GM12878 (cell line): ENCODE data around the gene SNX17. TPM values are rescaled to one million over a fixed set of nuclear protein-coding genes. Genes with fewer than 3 reads are reported as not detected.

ENCODE experiments used
- ATAC-seq: fragments of 200-7000 bp; cut with Tn5 transposase; 3 replicates; pipeline ENCODE4 v1.9.1; 2020; ENCODE audit warnings: mild to moderate bottlenecking, moderate library complexity
- BruUV-seq: library from RNA; stranded (reverse); fragments of 400-500 nt; replicated peaks from 2 replicates; lab custom pipeline; 2021; lab: Mats Ljungman, UMichigan
- CTCF ChIA-PET: fragments of 300-600 bp; sonication (Branson Sonifier 250); formaldehyde crosslinking; extraction: SDS; loops from one replicate; lab custom pipeline; 2021; ENCODE audit warnings: inconsistent platforms; lab: Yijun Ruan, JAX
- POLR2A ChIA-PET: fragments of 350-600 bp; formaldehyde crosslinking; extraction: SDS; loops from one replicate; lab custom pipeline; 2021; ENCODE audit warnings: inconsistent platforms; lab: Charles Lee
- RAD21 ChIA-PET: fragments of 300-600 bp; sonication (Branson Sonifier 250); formaldehyde crosslinking; loops from one replicate; lab custom pipeline; 2023; ENCODE audit warnings: antibody characterized with exemption; ENCODE audit not compliant: unreplicated experiment; lab: Charles Lee
- SMC1A ChIA-PET: fragments of 300-600 bp; sonication (Branson Sonifier 250); formaldehyde crosslinking; loops from one replicate; lab custom pipeline; 2023; ENCODE audit not compliant: unreplicated experiment, uncharacterized antibody; lab: Charles Lee
- DNase-seq: peaks from one replicate; pipeline ENCODE4 v3.0.0-alpha.2; 2011; ENCODE audit warnings: low read depth, low spot score
- FAIRE-seq: peaks from 3 replicates; lab custom pipeline; 2011; peaks lifted over from hg19 to GRCh38; lab: Jason Lieb, UNC
- H2AFZ ChIP-seq: 2 replicates; pipeline ENCODE4 v1.6.0; 2011; ENCODE audit warnings: low read depth, low read length, control low read depth; ENCODE audit not compliant: control insufficient read depth
- H3K27ac ChIP-seq: 2 replicates; pipeline ENCODE4 v1.5.1; 2011; ENCODE audit warnings: control low read depth; ENCODE audit not compliant: control insufficient read depth, insufficient read depth
- H3K27me3 ChIP-seq, 2 experiments: replicated peaks in 1 of 2; 2 replicates each; pipeline versions ENCODE4 v1.6.0 to v1.6.1; 2011; ENCODE audit warnings: low read length in 1 of 2; ENCODE audit not compliant: control insufficient read depth in 2 of 2, insufficient read depth in 2 of 2
- H3K36me3 ChIP-seq, 2 experiments: 2 replicates each; pipeline ENCODE4 v1.5.1; 2011; ENCODE audit warnings: low read length in 1 of 2; ENCODE audit not compliant: control insufficient read depth in 2 of 2, insufficient read depth in 2 of 2
- H3K4me1 ChIP-seq: 2 replicates; pipeline ENCODE4 v1.6.1; 2011; ENCODE audit warnings: mild to moderate bottlenecking, low read length, moderate library complexity, mixed read lengths; ENCODE audit not compliant: control insufficient read depth, insufficient read depth
- H3K4me2 ChIP-seq: 2 replicates; pipeline ENCODE4 v1.6.0; 2011; ENCODE audit warnings: control low read depth; ENCODE audit not compliant: control insufficient read depth, insufficient read depth
- H3K4me3 ChIP-seq: fragments of 200-600 bp; sonication (generic); 2 replicates; pipeline ENCODE4 v1.5.1; 2016
- H3K79me2 ChIP-seq: 2 replicates; pipeline ENCODE4 v1.6.0; 2011; ENCODE audit warnings: low read length; ENCODE audit not compliant: control insufficient read depth, insufficient read depth
- H3K9ac ChIP-seq: 2 replicates; pipeline ENCODE4 v1.8.0; 2011; ENCODE audit warnings: low read length, control low read depth, mixed read lengths; ENCODE audit not compliant: control insufficient read depth, insufficient read depth
- H3K9me3 ChIP-seq: replicated peaks from 3 replicates; pipeline ENCODE4 v1.5.1; 2011; ENCODE audit warnings: mild to moderate bottlenecking, low read length; ENCODE audit not compliant: control insufficient read depth, insufficient read depth
- H4K20me1 ChIP-seq: 2 replicates; pipeline ENCODE4 v1.6.0; 2011; ENCODE audit not compliant: control insufficient read depth, insufficient read depth
- EP300 ChIP-seq, 2 experiments: fragments of 150-350 bp in 1 of 2; IDR thresholded peaks; 2 replicates each; pipeline ENCODE4 v1.6.1; 2011 to 2012; ENCODE audit warnings: low read depth in 2 of 2, low read length in 2 of 2, borderline replicate concordance in 1 of 2, improper control_type of control experiment in 1 of 2, inconsistent platforms in 1 of 2; ENCODE audit not compliant: control insufficient read depth in 1 of 2
- IKZF2 ChIP-seq, 2 experiments: fragments of 450-650 bp; IDR thresholded peaks; 2 replicates each; pipeline ENCODE4 v1.6.1; 2017; ENCODE audit warnings: mild to moderate bottlenecking in 2 of 2, moderate library complexity in 2 of 2
- IRF4 ChIP-seq: IDR thresholded peaks from 2 replicates; pipeline ENCODE4 v1.6.1; 2011; ENCODE audit warnings: low read depth, low read length
- MEF2A ChIP-seq: IDR thresholded peaks from 2 replicates; pipeline ENCODE4 v1.6.1; 2011; ENCODE audit warnings: low read depth, mild to moderate bottlenecking, low read length, moderate library complexity; ENCODE audit not compliant: insufficient read depth
- MXI1 ChIP-seq: fragments of 150-350 bp; IDR thresholded peaks from 2 replicates; pipeline ENCODE4 v1.6.1; 2011; ENCODE audit warnings: low read depth, mild to moderate bottlenecking, inconsistent platforms, low read length, improper control_type of control experiment
- NFYA ChIP-seq: IDR thresholded peaks from 2 replicates; pipeline ENCODE4 v1.6.1; 2011; ENCODE audit warnings: low read depth, mild to moderate bottlenecking, low read length, improper control_type of control experiment, borderline replicate concordance
- PML ChIP-seq: IDR thresholded peaks from 2 replicates; pipeline ENCODE4 v1.6.1; 2012; ENCODE audit warnings: low read length, inconsistent platforms
- POLR2A ChIP-seq: IDR thresholded peaks from 2 replicates; pipeline ENCODE4 v1.6.1; 2011; ENCODE audit warnings: low read depth, mild to moderate bottlenecking, low read length
- POLR2AphosphoS2 ChIP-seq: IDR thresholded peaks from 2 replicates; pipeline ENCODE4 v1.6.1; 2011; ENCODE audit warnings: low read depth, mild to moderate bottlenecking, low read length, improper control_type of control experiment, moderate library complexity
- POLR2AphosphoS5 ChIP-seq: IDR thresholded peaks from 2 replicates; pipeline ENCODE4 v1.6.1; 2011; ENCODE audit warnings: mild to moderate bottlenecking, low read length, inconsistent platforms
- RAD21 ChIP-seq: IDR thresholded peaks from 2 replicates; pipeline ENCODE4 v1.6.1; 2011; ENCODE audit warnings: mild to moderate bottlenecking, low read depth, low read length, moderate library complexity; ENCODE audit not compliant: insufficient read depth
- RFX5 ChIP-seq: IDR thresholded peaks from 2 replicates; pipeline ENCODE4 v1.6.1; 2011; ENCODE audit warnings: low read depth, low read length, improper control_type of control experiment
- SMAD5 ChIP-seq: IDR thresholded peaks from 2 replicates; pipeline ENCODE4 v1.6.1; 2016; ENCODE audit warnings: antibody characterized with exemption, low read depth
- ZNF274 ChIP-seq: IDR thresholded peaks from one replicate; pipeline ENCODE4 v1.8.0; 2011; ENCODE audit not compliant: insufficient read length, insufficient read depth
- ZSCAN29 ChIP-seq: fragments of 450-650 bp; IDR thresholded peaks from 2 replicates; pipeline ENCODE4 v1.6.1; 2017; ENCODE audit warnings: mild to moderate bottlenecking, moderate library complexity
- WGBS: methylation state at CpG from one replicate; pipeline ENCODE4 v1.1.6; 2016; ENCODE audit warnings: low lambda C conversion rate; ENCODE audit not compliant: insufficient replicate concordance, insufficient coverage; ENCODE audit errors: missing lambda C conversion rate; 5-methylcytosine and 5-hydroxymethylcytosine counted together
- in situ Hi-C: fragments of 300-500 bp; cut with MboI; formaldehyde crosslinking; loops from 9 replicates; pipeline ENCODE4 v1.14.3; 2018; ENCODE audit warnings: mixed read lengths
- intact Hi-C: fragments of 100-400 bp; cut with micrococcal nuclease; formaldehyde crosslinking; loops from one replicate; pipeline ENCODE4 v1.14.2; 2022; ENCODE audit not compliant: unreplicated experiment
- polyA plus RNA-seq, 11 experiments: library from polyadenylated mRNA; depleted of rRNA in 4 of 11; unstranded in 6 of 11; stranded (reverse) in 5 of 11; fragments of >200 nt; fragmentation: Nextera tagmentation in 4 of 11; fragmentation: Illumina TruSeq in 1 of 11; extraction: Ambion mirVana in 4 of 11; extraction: Trizol in 1 of 11; gene quantifications; 1 replicate in 1 of 11; 2 replicates in 10 of 11; pipeline versions ENCODE4 v1.2.1 to v1.2.3, GENCODE V29; 2011 to 2016; ENCODE audit warnings: inconsistent platforms in 2 of 11, missing spikeins in 2 of 11, low read depth in 1 of 11
- total RNA-seq, 4 experiments: library from RNA; depleted of rRNA in 3 of 4; stranded (reverse); fragments of >200 nt in 3 of 4; fragmentation: Illumina TruSeq in 1 of 4; extraction: Trizol in 1 of 4; gene quantifications; 2 replicates each; pipeline versions ENCODE4 v1.2.1 to v1.2.3, GENCODE V29; 2013 to 2021
- TF ChIP-seq, protein P1 (sequence below), 3 experiments: IDR thresholded peaks in 2 of 3; conservative IDR thresholded peaks in 1 of 3; 2 replicates each; pipeline ENCODE4 v1.5.1; 2011; ENCODE audit warnings: low read depth in 3 of 3, low read length in 3 of 3, mild to moderate bottlenecking in 3 of 3, control low read depth in 2 of 3, moderate library complexity in 2 of 3, inconsistent platforms in 1 of 3, mixed read lengths in 1 of 3; ENCODE audit not compliant: control insufficient read depth in 2 of 3, insufficient read depth in 1 of 3; ENCODE audit errors: extremely low read depth in 1 of 3
- TF ChIP-seq, protein P2 (sequence below): IDR thresholded peaks from 2 replicates; pipeline ENCODE4 v1.6.1; 2011; ENCODE audit warnings: borderline replicate concordance, low read depth, mild to moderate bottlenecking, moderate library complexity, low read length; ENCODE audit not compliant: insufficient read depth, poor library complexity, severe bottlenecking
- TF ChIP-seq, protein P3 (sequence below): IDR thresholded peaks from 2 replicates; pipeline ENCODE4 v1.6.1; 2012; ENCODE audit warnings: low read depth, low read length, improper control_type of control experiment

Gene SNX17
- total and polyA plus RNA-seq, 10 of the 15 experiments (the other 5 are each of a cell fraction or from before 2014, with no cell fraction given) = 6.5 to 116 (median 84.4) TPM

DNA sequence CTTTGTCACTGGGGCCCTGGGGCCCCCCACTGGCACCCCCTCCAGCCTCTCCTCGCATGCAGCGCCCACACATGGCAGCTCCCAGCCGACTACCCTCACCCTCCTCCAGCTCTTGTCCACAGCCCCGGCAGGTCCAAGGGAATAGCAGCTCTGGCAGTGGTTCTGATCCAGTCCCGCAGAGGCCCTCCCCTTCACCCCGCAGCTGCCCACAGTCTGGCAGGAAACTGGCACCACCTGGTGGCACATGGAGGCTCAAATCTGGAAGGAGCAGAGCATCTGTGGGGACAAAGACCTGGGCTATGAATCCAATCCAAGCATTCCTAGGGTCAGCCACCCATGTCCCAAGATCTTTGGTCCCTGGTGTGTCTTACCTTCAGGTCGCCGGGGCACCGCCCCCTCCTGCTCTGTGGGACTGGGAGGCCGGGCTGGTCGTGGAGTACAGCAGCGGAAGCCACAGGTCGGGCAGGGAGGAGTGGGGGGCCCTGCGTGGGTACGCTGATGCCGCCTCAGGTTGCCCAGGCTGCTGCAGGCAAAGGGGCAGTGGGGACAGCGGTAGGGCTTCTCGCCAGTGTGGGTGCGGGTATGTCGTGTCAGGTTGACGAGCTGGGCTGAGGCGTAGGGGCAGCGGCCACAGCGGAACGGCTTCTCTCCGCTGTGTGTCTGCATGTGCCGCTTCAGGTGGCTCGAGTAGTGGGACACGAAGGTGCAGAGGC is 7.8 kb downstream of the SNX17 start:
- TF ChIP-seq IRF4 (no peak), RAD21 (peak; percentile 19; the same call in 1 of the 2 replicates), PML (no peak), ZSCAN29 (no peak), RFX5 (no peak), IKZF2 (IDR thresholded peaks at IDR 0.05) (no peak), SMAD5 (no peak), MXI1 (no peak), MEF2A (no peak), ZNF274 (no peak), NFYA (no peak), EP300 (IDR thresholded peaks at IDR 0.05; ENCODE audit: borderline replicate concordance in 1 of 2, control insufficient read depth in 1 of 2, low read depth in 2 of 2, low read length in 2 of 2) (no peak), POLR2A (peak; percentile 84), POLR2AphosphoS2 (0 out of 2 replicates have a peak, but pooled peaks have one; percentile 42), POLR2AphosphoS5 (peak; percentile 9; the same call in 1 of the 2 replicates)
- TF ChIP-seq, protein P1, sequence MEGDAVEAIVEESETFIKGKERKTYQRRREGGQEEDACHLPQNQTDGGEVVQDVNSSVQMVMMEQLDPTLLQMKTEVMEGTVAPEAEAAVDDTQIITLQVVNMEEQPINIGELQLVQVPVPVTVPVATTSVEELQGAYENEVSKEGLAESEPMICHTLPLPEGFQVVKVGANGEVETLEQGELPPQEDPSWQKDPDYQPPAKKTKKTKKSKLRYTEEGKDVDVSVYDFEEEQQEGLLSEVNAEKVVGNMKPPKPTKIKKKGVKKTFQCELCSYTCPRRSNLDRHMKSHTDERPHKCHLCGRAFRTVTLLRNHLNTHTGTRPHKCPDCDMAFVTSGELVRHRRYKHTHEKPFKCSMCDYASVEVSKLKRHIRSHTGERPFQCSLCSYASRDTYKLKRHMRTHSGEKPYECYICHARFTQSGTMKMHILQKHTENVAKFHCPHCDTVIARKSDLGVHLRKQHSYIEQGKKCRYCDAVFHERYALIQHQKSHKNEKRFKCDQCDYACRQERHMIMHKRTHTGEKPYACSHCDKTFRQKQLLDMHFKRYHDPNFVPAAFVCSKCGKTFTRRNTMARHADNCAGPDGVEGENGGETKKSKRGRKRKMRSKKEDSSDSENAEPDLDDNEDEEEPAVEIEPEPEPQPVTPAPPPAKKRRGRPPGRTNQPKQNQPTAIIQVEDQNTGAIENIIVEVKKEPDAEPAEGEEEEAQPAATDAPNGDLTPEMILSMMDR (IDR thresholded peaks at IDR 0.05 in 2 of 3, conservative IDR thresholded peaks at IDR 0.05 in 1 of 3; ENCODE audit: control insufficient read depth in 2 of 3, extremely low read depth in 1 of 3, insufficient read depth in 1 of 3, low read depth in 3 of 3, low read length in 3 of 3) = peak in 2 of 3 experiments; percentile 6 to 24; a peak in 1 of 6 replicates
- TF ChIP-seq, protein P2, sequence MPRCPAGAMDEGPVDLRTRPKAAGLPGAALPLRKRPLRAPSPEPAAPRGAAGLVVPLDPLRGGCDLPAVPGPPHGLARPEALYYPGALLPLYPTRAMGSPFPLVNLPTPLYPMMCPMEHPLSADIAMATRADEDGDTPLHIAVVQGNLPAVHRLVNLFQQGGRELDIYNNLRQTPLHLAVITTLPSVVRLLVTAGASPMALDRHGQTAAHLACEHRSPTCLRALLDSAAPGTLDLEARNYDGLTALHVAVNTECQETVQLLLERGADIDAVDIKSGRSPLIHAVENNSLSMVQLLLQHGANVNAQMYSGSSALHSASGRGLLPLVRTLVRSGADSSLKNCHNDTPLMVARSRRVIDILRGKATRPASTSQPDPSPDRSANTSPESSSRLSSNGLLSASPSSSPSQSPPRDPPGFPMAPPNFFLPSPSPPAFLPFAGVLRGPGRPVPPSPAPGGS = peak; percentile 39
- TF ChIP-seq, protein P3, sequence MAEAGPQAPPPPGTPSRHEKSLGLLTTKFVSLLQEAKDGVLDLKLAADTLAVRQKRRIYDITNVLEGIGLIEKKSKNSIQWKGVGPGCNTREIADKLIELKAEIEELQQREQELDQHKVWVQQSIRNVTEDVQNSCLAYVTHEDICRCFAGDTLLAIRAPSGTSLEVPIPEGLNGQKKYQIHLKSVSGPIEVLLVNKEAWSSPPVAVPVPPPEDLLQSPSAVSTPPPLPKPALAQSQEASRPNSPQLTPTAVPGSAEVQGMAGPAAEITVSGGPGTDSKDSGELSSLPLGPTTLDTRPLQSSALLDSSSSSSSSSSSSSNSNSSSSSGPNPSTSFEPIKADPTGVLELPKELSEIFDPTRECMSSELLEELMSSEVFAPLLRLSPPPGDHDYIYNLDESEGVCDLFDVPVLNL = no peak
- FAIRE-seq = no peak
- SMC1A ChIA-PET = interaction anchor here (1.3 kb wide), 1 partner anchor 9 kb away, joined by 3 read pairs; the partner anchor contains the start of gene EIF2B4
- H3K9ac ChIP-seq = no peak overlapping the region
- H3K79me2 ChIP-seq = peaks cover 15% of the 10 kb centered on the region
- no peak overlapping the region for H2AFZ ChIP-seq
- no peak for ATAC-seq
- H3K4me1 ChIP-seq = peaks cover 9% of the 10 kb centered on the region; the same call in 1 of the 2 replicates
- no peaks in the 10 kb centered on the region for H3K9me3 ChIP-seq
- RAD21 ChIA-PET = no interaction called here
- H3K4me2 ChIP-seq = no peak overlapping the region
- in situ Hi-C loops (no loop called here), intact Hi-C loops (no loop called here)
- CTCF ChIA-PET = interaction anchor here (1.4 to 2.8 kb wide), 2 partner anchors 51 to 53 kb away, joined by 3 to 14 read pairs; partner anchors contain the start of gene NRBP1
- POLR2A ChIA-PET = interaction anchor here (0.6 to 1.2 kb wide), 2 partner anchors 31 to 320 kb away, joined by 4 read pairs; partner anchors contain the start of gene PPM1G
- no peaks in the 10 kb centered on the region; the same call in 1 of the 2 replicates for H4K20me1 ChIP-seq
- no peak for DNase-seq
- no peak overlapping the region for H3K27ac ChIP-seq
- no TSS peak for BruUV-seq
- H3K36me3 ChIP-seq = peaks cover 34 to 41% of the 10 kb centered on the region in 2 experiments
- WGBS = 90% methylated on average over 27 of the region's 29 CpGs
- no peaks in the 10 kb centered on the region for H3K27me3 ChIP-seq
- H3K4me3 ChIP-seq = no peak overlapping the region
